Activated T-cell treated with anti-CD3 and anti-CD28 coated beads, Interleukin-2, amount 50 U/mL, for 4 hours (primary cell): ENCODE data around the gene MAP3K4. TPM values are rescaled to one million over a fixed set of nuclear protein-coding genes. Genes with fewer than 3 reads are reported as not detected.

Experiments
- ATAC-seq, 2 donors: fragments of 200-7000 bp; cut with Tn5 transposase; one replicate each; pipeline ENCODE4 v1.10.0; 2021
- DNase-seq: peaks from one replicate; pipeline ENCODE4 v3.0.0-alpha.2; 2020
- H3K27me3 Mint-ChIP-seq: one replicate; pipeline ENCODE4 v1.8.0; 2021; ENCODE audit warnings: low read depth, mixed read lengths
- H3K36me3 Mint-ChIP-seq: one replicate; pipeline ENCODE4 v1.8.0; 2022; ENCODE audit warnings: mixed read lengths; ENCODE audit not compliant: insufficient read depth
- H3K4me1 Mint-ChIP-seq: one replicate; pipeline ENCODE4 v1.8.0; 2021; ENCODE audit warnings: low read depth, mixed read lengths
- H3K4me3 Mint-ChIP-seq: one replicate; pipeline ENCODE4 v1.8.0; 2021; ENCODE audit warnings: mild to moderate bottlenecking, moderate library complexity, mixed read lengths
- H3K9me3 Mint-ChIP-seq: one replicate; pipeline ENCODE4 v1.8.0; 2021; ENCODE audit warnings: mixed read lengths
- total RNA-seq, 3 donors: library from RNA; stranded (reverse); gene quantifications; one replicate each; pipeline ENCODE4 v1.2.1, GENCODE V29; 2021

The MAP3K4 gene
- total RNA-seq, 3 donors from 2014 or later: 48.8 to 52.4 (median 49.0) TPM

DNA sequence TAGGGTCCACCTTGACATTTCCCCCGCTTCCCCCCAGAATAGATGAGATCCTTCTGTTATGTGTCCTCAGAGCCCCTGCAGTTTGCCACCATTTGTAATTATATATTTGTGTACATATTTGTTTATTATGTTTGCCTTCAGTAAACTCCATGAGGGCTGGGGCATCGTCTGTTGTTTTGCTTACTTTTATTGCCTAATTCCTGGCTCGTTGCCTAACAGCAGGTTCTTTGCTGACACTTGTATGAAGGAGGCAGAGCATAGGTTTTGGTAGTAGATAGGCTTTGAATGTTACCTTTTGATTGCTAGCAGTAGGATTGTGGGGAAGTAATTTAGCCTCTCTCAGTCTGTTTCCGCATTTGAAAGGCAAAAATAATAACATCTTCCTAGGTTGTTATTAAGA is 9.9 kb downstream of the MAP3K4 start:
- peaks cover 2% of the 10 kb centered on the region for H3K36me3 Mint-ChIP-seq
- ATAC-seq: no peak
- H3K4me1 Mint-ChIP-seq: peaks cover 34% of the 10 kb centered on the region
- no peak for DNase-seq
- H3K4me3 Mint-ChIP-seq: no peak overlapping the region
- no peaks in the 10 kb centered on the region for H3K9me3 Mint-ChIP-seq
- H3K27me3 Mint-ChIP-seq: no peaks in the 10 kb centered on the region

DNA sequence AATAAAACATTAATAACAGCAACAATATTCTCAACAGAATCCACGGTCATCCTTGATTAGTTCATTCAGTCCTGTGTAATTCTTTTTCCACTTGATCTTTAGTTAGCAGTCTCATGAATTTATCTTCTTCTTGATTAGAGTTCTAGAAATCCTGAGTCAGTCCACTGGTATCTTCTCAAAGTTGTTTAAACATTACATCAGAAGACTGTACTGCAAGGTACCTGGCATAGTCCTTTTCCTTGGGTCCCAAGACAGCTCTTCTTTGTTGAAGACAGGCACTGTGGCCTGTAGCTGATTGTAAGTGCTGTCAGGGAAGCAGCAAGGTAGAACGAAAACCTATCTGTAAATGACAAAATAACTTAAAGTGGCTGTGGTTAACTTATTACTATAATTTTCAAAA is 11.8 kb downstream of the MAP3K4 start:
- Mint-ChIP-seq H3K27me3 (no peaks in the 10 kb centered on the region), H3K36me3 (peaks cover 7% of the 10 kb centered on the region), H3K4me1 (peaks cover 30% of the 10 kb centered on the region), H3K9me3 (no peaks in the 10 kb centered on the region), H3K4me3 (no peak overlapping the region)
- ATAC-seq: no peak
- no peak for DNase-seq

DNA sequence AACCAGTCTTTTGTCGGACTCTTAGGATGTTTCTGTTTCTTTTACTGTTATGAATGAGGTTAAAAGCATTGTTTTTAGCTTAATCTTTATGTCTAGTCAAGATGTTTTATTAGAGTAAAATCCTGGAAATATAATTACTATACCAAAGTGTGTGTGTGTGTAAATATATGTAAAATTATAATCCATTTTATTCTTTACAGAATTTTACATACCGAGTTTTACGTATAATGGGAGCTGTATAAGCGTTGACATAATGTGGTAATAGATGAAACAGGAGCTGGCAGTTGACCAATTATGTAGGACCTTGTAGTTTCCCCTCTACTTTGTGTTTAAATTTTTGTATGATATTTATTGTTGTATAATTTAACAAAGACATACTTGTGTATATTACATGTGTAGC is 16.7 kb downstream of the MAP3K4 start:
- Mint-ChIP-seq H3K36me3 (peaks cover 9% of the 10 kb centered on the region), H3K4me1 (peaks cover 28% of the 10 kb centered on the region)
- no peak for ATAC-seq

DNA sequence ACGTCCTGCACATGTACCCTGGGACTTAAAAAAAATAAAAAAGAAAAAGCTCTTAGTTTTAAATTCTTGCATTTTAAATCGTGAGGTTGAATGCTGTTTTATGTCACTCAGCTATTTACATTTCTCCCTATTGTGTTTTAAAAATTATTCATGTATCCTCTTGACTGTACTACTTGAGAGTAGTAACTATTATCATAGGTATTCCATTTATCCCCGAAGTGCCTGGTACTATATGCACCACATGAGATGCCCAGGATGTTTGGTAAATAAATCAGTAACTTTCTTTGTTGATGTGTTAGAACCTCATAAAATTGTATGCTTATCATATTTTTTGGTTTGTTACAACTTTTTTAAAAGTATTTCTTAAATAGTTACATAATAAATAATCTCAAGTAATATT is 18.4 kb downstream of the MAP3K4 start:
- Mint-ChIP-seq H3K36me3 (peaks cover 8% of the 10 kb centered on the region), H3K4me3 (no peak overlapping the region), H3K27me3 (no peaks in the 10 kb centered on the region), H3K9me3 (no peaks in the 10 kb centered on the region), H3K4me1 (peaks cover 31% of the 10 kb centered on the region)
- ATAC-seq (no peak), DNase-seq (no peak)

More for the DNA sequence above, 16.7 kb downstream of the MAP3K4 start:
- Mint-ChIP-seq H3K4me3 (no peak overlapping the region), H3K27me3 (no peaks in the 10 kb centered on the region), H3K9me3 (no peaks in the 10 kb centered on the region)
- DNase-seq: no peak

DNA sequence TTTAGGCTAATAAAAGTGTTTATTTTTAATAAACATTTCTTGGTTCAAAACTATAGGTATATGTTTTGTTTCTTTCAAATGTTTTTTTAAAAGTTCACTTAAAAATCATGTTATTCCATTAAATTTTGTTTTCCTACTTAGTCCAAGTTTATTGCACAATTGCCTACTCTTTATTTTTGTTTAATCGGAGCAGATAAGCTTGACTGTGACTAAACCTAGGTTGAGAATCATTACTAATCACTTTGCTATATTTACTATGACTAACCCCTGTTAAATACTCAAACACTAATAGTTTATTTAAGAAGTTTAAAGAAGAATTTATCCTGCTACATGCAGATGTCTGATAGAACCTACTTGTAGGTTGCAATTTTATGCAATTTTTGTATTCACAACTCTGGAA is 18.8 kb downstream of the MAP3K4 start:
- Mint-ChIP-seq H3K36me3 (peaks cover 12% of the 10 kb centered on the region), H3K27me3 (no peaks in the 10 kb centered on the region), H3K4me1 (peaks cover 32% of the 10 kb centered on the region), H3K4me3 (no peak overlapping the region), H3K9me3 (no peaks in the 10 kb centered on the region)
- ATAC-seq (no peak), DNase-seq (no peak)

DNA sequence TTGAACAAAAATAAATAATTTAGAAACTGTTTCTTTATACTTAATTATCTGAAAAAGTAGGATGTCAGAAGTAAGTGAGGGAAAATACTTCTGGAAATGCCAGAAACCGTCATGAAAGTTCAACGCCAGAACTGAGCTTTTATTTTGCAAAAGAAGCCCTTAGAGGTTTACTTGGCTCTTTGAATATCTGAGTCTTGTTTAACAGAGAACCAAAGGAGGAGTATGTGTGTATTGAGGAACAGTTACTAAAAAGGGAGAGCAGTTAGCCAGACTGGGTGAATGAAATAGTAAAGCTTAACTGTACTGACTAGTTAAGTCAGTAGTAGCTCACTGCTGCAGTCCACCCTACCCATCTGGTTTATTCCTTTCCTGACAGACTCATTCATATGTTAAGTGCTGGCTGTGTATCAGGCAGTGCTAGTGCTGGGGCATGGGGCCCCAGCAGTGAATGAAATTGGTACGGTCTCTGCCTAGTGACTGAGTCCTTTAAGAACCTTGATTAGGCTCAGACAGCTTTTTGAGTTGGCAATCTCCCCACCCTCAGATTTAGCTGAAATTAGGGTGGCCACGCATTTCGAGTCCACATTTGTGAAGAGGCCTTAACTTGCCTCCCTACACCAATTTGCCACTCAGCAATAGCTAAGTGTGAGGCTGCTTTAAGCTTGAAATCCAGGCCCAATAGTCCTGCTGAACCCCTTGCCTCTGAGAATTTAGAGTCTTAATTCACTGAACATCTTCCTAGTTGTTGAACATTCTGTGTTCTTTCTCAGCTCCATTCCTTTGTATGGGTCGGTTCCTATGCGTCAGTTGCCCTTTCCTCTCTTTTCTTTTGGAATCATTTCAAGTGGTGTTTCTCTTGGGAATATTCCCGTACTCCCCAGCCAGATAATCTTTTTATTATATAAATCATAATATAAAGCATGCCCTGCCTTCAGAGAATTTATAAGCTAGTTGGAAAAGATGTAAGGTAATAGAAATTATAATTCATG is 20.2 kb downstream of the MAP3K4 start:
- H3K27me3 Mint-ChIP-seq: no peaks in the 10 kb centered on the region
- ATAC-seq: no peak
- H3K9me3 Mint-ChIP-seq: no peaks in the 10 kb centered on the region
- no peak overlapping the region for H3K4me3 Mint-ChIP-seq
- no peak for DNase-seq
- peaks cover 14% of the 10 kb centered on the region for H3K36me3 Mint-ChIP-seq
- H3K4me1 Mint-ChIP-seq: peaks cover 39% of the 10 kb centered on the region

DNA sequence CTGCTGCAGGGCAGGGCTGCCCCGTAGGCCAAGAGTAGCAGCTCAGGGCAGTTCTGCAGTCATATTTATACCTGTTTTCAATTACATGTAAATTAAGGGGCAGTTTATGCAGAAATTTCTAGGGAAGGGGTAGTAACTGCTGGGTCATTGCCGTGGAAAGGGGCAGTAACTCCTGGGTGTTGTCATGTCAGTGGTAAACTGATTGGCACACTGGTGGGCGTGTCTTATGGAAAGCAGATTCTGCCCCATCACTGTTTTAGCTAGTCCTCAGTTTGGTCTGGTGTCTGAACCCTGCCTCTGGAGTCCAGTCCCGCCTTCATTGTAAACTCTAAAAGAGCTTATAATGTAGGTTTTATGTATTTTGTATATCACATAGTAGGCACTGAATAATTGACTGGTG is 22.1 kb downstream of the MAP3K4 start:
- no peak for DNase-seq
- peaks cover 9% of the 10 kb centered on the region for H3K36me3 Mint-ChIP-seq
- no peak overlapping the region for H3K4me3 Mint-ChIP-seq
- peaks cover 42% of the 10 kb centered on the region for H3K4me1 Mint-ChIP-seq
- ATAC-seq: no peak
- H3K9me3 Mint-ChIP-seq: no peaks in the 10 kb centered on the region
- H3K27me3 Mint-ChIP-seq: no peaks in the 10 kb centered on the region

DNA sequence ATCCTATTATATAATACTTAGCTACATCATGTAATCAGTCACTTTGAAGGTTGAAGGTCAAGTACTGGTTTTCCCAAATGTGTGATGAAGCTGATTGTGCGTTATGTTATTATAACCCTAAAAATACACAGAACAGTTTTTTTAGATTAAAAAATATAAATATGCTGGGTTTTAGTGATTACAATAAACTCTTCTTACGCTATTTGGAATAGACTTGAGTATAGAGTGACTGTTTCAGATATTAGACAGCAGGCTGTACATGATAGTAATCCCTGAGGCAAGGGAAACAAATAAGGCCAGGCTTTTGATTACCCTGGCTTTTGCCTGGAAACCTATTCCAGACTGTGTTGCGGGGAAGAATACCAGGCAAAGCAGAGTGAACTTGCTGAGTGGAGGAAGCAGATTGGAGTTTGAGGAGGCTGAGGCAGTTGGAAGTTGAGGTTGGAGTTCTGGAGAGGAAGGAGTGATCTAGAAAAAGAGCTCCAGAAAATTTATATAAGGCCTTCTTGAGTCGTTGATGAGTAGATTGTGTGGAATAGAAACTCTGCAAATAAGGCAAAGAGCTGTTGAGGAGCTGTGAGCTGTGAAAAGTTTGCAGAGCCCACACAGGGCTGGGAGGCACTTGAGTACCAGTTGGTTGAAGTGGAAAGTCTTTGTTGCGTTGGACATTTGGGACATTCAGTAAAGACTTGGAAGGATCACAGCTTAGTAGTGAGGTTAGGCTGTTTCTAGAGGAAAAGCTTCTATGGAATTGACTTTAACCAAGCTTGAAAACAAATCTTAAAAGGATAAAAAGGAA is 26.4 kb downstream of the MAP3K4 start:
- ATAC-seq (no peak), DNase-seq (no peak)
- H3K4me3 Mint-ChIP-seq: no peak overlapping the region
- H3K36me3 Mint-ChIP-seq: peaks cover 17% of the 10 kb centered on the region
- H3K27me3 Mint-ChIP-seq: no peaks in the 10 kb centered on the region
- peaks cover 33% of the 10 kb centered on the region for H3K4me1 Mint-ChIP-seq
- H3K9me3 Mint-ChIP-seq: no peaks in the 10 kb centered on the region

DNA sequence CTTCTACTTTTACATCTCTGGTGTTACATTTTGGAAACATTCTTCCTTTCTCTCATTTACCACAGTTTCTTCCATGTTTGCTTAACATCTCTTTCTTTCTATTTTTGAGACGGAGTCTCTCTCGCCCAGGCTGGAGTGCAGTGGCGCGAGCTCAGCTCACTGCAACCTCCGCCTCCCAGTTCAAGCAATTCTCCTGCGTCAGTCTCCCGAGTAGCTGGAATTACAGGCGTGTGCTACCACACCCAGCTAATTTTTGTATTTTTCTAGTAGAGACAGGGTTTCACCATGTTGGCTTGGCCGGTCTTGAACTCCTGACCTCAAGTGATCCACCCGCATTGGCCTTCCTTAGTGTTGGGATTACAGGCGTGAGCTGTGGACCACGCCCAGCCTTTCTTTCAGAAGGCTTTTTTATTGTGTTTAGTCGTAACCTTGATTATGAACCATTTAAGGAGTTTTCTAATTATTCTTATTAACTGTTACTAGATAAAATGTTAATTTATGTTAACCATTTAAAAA is 27.8 kb downstream of the MAP3K4 start:
- Mint-ChIP-seq H3K4me3 (no peak overlapping the region), H3K36me3 (peaks cover 18% of the 10 kb centered on the region), H3K9me3 (no peaks in the 10 kb centered on the region), H3K27me3 (no peaks in the 10 kb centered on the region), H3K4me1 (peaks cover 30% of the 10 kb centered on the region)
- ATAC-seq (no peak), DNase-seq (no peak)

DNA sequence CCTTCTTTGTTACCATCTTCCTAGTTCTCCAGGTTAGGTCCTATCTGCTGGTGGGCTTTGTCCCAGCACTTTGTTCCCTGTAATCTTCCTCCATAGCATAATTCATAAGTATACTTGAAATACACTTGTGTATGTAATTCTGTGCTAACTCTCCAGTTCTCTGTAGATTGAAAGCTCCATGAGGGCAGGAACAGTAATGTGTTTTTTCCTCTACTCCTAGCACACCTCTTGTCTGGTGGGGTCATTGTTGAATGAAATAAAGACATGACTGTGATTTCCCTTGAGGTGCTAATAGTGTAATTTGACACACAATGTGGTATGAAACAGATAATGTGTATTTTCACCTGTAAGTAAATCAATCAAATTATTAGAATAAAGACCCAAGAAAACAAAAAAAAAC is 30.0 kb downstream of the MAP3K4 start:
- H3K36me3 Mint-ChIP-seq: peaks cover 30% of the 10 kb centered on the region
- H3K9me3 Mint-ChIP-seq: no peaks in the 10 kb centered on the region
- peaks cover 32% of the 10 kb centered on the region for H3K4me1 Mint-ChIP-seq
- no peak for DNase-seq
- no peak for ATAC-seq
- H3K4me3 Mint-ChIP-seq: no peak overlapping the region
- H3K27me3 Mint-ChIP-seq: no peaks in the 10 kb centered on the region

DNA sequence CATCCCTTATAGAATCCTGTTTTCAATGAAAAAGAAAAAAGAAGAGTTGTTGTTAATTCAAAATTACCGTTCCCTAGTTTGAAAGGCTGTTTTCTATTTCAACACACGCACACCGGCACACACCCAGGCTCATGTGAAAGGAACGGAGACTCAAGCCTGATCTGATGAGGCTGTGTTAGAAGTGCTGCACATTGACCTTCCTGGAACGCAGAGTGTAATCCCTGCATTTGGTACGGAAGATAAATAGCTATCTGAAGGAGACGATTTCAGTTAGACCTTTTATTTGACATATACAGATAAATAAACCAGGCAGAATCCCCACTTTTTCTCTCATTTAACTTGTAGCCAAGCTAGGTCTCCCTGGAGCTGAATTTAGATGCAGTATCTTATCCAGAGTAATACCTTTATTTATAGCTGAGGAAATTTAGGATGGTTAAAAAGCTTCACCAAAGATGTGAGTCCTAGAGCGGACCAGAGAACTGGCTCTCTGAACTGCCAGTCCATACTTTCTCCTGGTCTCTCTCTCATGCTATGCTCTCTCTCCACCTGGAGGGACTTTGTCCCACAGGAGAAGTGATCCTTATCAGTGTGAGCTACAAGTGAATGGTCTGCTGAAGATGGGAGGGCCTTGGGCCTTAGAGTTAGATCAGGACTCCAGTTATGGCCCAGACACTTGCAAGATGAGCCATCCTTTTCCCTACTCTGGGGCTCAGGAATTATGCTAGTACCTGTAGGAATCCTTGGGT is 30.6 kb downstream of the MAP3K4 start:
- peaks cover 30% of the 10 kb centered on the region for H3K36me3 Mint-ChIP-seq
- no peak for DNase-seq
- peaks cover 31% of the 10 kb centered on the region for H3K4me1 Mint-ChIP-seq
- no peaks in the 10 kb centered on the region for H3K27me3 Mint-ChIP-seq
- no peaks in the 10 kb centered on the region for H3K9me3 Mint-ChIP-seq
- ATAC-seq: no peak
- no peak overlapping the region for H3K4me3 Mint-ChIP-seq

DNA sequence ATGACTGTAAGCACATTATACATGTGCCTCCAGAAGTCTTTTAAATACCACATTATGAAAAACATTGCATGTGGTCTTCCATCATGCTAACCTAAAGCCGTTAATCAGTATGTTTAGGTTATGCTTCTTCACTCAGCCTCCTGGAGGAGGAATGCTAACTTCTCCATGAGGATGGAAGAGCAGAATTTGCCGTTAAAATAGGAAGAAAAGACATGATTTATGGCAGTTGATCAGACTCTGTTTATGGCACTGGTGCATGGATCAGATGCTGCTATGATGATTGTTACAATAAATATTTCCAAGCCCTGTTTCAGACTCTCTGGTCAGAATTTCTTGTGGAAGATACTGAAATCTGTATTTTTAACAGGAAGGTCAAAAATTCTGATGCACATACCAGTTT is 31.7 kb downstream of the MAP3K4 start:
- DNase-seq (no peak), ATAC-seq (no peak)
- Mint-ChIP-seq H3K4me1 (peaks cover 33% of the 10 kb centered on the region), H3K27me3 (no peaks in the 10 kb centered on the region), H3K4me3 (no peak overlapping the region), H3K9me3 (no peaks in the 10 kb centered on the region), H3K36me3 (peaks cover 30% of the 10 kb centered on the region)

DNA sequence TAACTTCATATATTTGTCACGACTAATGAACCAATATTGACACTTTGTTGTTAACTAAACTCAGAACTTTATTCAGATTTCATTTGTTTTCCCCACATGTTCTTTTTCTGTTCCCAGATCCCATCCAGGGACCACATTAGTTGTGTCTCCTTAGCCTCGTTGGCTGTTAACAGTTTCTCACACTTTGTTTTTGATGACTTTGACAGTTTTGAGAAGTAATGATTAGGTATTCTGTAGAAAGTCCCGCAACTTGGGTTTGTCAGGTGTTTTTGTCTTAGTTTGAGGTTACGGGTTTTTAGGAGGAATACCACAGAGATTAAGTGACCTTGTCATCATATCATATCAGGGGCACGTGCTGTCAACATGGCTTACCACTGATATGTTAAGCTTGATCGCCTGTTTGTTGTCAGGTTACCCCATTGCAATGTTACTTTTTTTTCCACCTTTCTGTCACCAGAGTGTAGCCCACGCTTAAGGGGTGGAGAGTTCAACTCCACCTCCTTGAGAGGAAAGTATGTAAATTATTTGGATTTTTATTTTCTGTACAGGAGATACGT is 32.9 kb downstream of the MAP3K4 start:
- ATAC-seq: no peak
- DNase-seq: no peak
- H3K4me3 Mint-ChIP-seq: no peak overlapping the region
- H3K9me3 Mint-ChIP-seq: no peaks in the 10 kb centered on the region
- peaks cover 36% of the 10 kb centered on the region for H3K4me1 Mint-ChIP-seq
- peaks cover 30% of the 10 kb centered on the region for H3K36me3 Mint-ChIP-seq
- H3K27me3 Mint-ChIP-seq: no peaks in the 10 kb centered on the region

DNA sequence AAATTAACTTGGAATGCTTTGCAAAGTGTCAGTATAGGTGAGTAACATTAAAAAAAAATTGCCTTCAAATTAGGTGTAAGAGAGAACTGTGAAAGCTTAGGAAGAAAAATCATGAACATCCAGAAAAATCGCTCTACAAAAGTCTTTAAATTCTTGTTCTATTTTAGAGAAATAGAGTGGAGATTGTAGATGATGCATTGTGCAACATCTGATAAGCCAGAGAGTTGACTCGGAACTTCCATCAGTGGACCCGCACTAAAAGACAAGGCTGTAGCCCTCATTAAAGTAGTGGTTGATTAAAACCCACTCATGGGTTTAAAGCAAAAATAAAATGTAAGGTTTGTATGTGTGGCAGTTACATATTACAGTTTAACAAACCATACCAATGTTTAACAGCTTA is 35.8 kb downstream of the MAP3K4 start:
- DNase-seq (no peak), ATAC-seq (no peak)
- Mint-ChIP-seq H3K27me3 (no peaks in the 10 kb centered on the region), H3K36me3 (peaks cover 20% of the 10 kb centered on the region), H3K9me3 (no peaks in the 10 kb centered on the region), H3K4me3 (no peak overlapping the region), H3K4me1 (peaks cover 53% of the 10 kb centered on the region)
